ENCODE results near the gene PDGFD. TPM values are rescaled to one million over a fixed set of nuclear protein-coding genes. Genes with fewer than 3 reads are reported as not detected.

The PDGFD gene
- total RNA-seq, 4 donors from 2014 or later: 4.4 to 7.2 (median 5.2) TPM

GRCh38 chr11:103910721-103911120 lies 253.2 kb downstream of the PDGFD start:
- no peaks in the 10 kb centered on the region for H3K27me3 ChIP-seq
- DNase-seq (ENCODE audit: low spot score in 2 of 2): no peak
- 100% methylated on average over 6 of the region's 7 CpGs for WGBS
- no peaks in the 10 kb centered on the region for H3K9me3 ChIP-seq
- H3K36me3 ChIP-seq: no peaks in the 10 kb centered on the region
- no peak overlapping the region for H3K27ac ChIP-seq
- H3K4me1 ChIP-seq: no peaks in the 10 kb centered on the region
- TF ChIP-seq POLR2AphosphoS5 (IDR thresholded peaks at IDR 0.05) (no peak), CTCF (IDR thresholded peaks at IDR 0.05) (no peak), POLR2A (IDR thresholded peaks at IDR 0.05) (no peak), EP300 (IDR thresholded peaks at IDR 0.05) (no peak)
- H3K4me3 ChIP-seq: no peak overlapping the region

GRCh38 chr11:103907548-103908455 lies 256.1 kb downstream of the PDGFD start:
- no peaks in the 10 kb centered on the region for H3K27me3 ChIP-seq
- TF ChIP-seq POLR2A (IDR thresholded peaks at IDR 0.05) (no peak), CTCF (IDR thresholded peaks at IDR 0.05) (no peak), POLR2AphosphoS5 (IDR thresholded peaks at IDR 0.05) (no peak), EP300 (IDR thresholded peaks at IDR 0.05) (no peak)
- 64% methylated on average over 3 of the region's 3 CpGs for WGBS
- DNase-seq (ENCODE audit: low spot score in 2 of 2): no peak
- no peaks in the 10 kb centered on the region for H3K36me3 ChIP-seq
- H3K4me1 ChIP-seq: no peaks in the 10 kb centered on the region
- H3K9me3 ChIP-seq: no peaks in the 10 kb centered on the region
- no peak overlapping the region for H3K4me3 ChIP-seq
- H3K27ac ChIP-seq: no peak overlapping the region

- H3K27ac ChIP-seq: no peak overlapping the region
- WGBS: 69% methylated on average over 4 of the region's 4 CpGs
Observed at GRCh38 chr11:103907136-103907535, 256.8 kb downstream of the PDGFD start.

GRCh38 chr11:103906291-103906867 lies 257.6 kb downstream of the PDGFD start:
- TF ChIP-seq POLR2AphosphoS5 (IDR thresholded peaks at IDR 0.05) (no peak), POLR2A (IDR thresholded peaks at IDR 0.05) (no peak), CTCF (IDR thresholded peaks at IDR 0.05) (no peak), EP300 (IDR thresholded peaks at IDR 0.05) (no peak)
- Histone ChIP-seq H3K27me3 (no peaks in the 10 kb centered on the region), H3K9me3 (no peaks in the 10 kb centered on the region), H3K27ac (no peak overlapping the region), H3K36me3 (no peaks in the 10 kb centered on the region), H3K4me1 (no peaks in the 10 kb centered on the region), H3K4me3 (no peak overlapping the region)
- 85% methylated on average over 1 of the region's 1 CpG for WGBS
- DNase-seq (ENCODE audit: low spot score in 2 of 2): no peak

More at GRCh38 chr11:103907136-103907535, 256.8 kb downstream of the PDGFD start:
- H3K4me1 ChIP-seq: no peaks in the 10 kb centered on the region
- no peaks in the 10 kb centered on the region for H3K36me3 ChIP-seq
- H3K9me3 ChIP-seq: no peaks in the 10 kb centered on the region
- no peak overlapping the region for H3K4me3 ChIP-seq
- H3K27me3 ChIP-seq: no peaks in the 10 kb centered on the region
- TF ChIP-seq CTCF (IDR thresholded peaks at IDR 0.05) (no peak), EP300 (IDR thresholded peaks at IDR 0.05) (no peak), POLR2AphosphoS5 (IDR thresholded peaks at IDR 0.05) (no peak), POLR2A (IDR thresholded peaks at IDR 0.05) (no peak)
- no peak for DNase-seq (ENCODE audit: low spot score in 2 of 2)

GRCh38 chr11:103904324-103904667 lies 259.7 kb downstream of the PDGFD start:
- WGBS: 66% methylated on average over 3 of the region's 3 CpGs
- no peak overlapping the region for H3K27ac ChIP-seq

More at GRCh38 chr11:103904324-103904667, 259.7 kb downstream of the PDGFD start:
- no peaks in the 10 kb centered on the region for H3K4me1 ChIP-seq
- no peaks in the 10 kb centered on the region for H3K27me3 ChIP-seq
- DNase-seq (ENCODE audit: low spot score in 2 of 2): no peak
- TF ChIP-seq POLR2A (IDR thresholded peaks at IDR 0.05): no peak
- H3K4me3 ChIP-seq: no peak overlapping the region
- H3K36me3 ChIP-seq: no peaks in the 10 kb centered on the region
- H3K9me3 ChIP-seq: no peaks in the 10 kb centered on the region
